ENCODE data around the gene IFNGR2. TPM values are rescaled to one million over a fixed set of nuclear protein-coding genes. Genes with fewer than 3 reads are reported as not detected.

IFNGR2 gene
- total and polyA plus RNA-seq, 4 donors, result 58.6 to 198 (median 71.6) TPM

GRCh38 chr21:33398361-33398760 is 4.9 kb upstream of the IFNGR2 start:
- Histone ChIP-seq H3K9ac (ENCODE audit: insufficient read depth in 1 of 2, low read length in 2 of 2) (no peak overlapping the region), H3K27ac (ENCODE audit: low read depth in 1 of 2, low read length in 1 of 2) (no peak overlapping the region), H3K4me3 (no peak overlapping the region), H3K36me3 (ENCODE audit: control insufficient read depth in 4 of 4, insufficient read depth in 4 of 4, low read length in 4 of 4) (no peaks in the 10 kb centered on the region), H3K9me3 (ENCODE audit: control insufficient read depth in 4 of 4, insufficient read depth in 3 of 4, low read length in 3 of 4) (no peaks in the 10 kb centered on the region), H3K4me1 (ENCODE audit: control insufficient read depth in 5 of 5, insufficient read depth in 5 of 5, low read length in 5 of 5) (peaks cover 0 to 9% (median 0%) of the 10 kb centered on the region in 5 donors), H3K27me3 (ENCODE audit: control insufficient read depth in 3 of 3, insufficient read depth in 3 of 3, low read length in 2 of 3) (no peaks in the 10 kb centered on the region)
- no peak for DNase-seq
- WGBS, 2 donors, result 86 to 87% methylated on average over 5 of the region's 5 CpGs
- ATAC-seq (ENCODE audit: insufficient read depth, low FRiP score), result no peak
- no peak for TF ChIP-seq CTCF (IDR thresholded peaks at IDR 0.05; ENCODE audit: control extremely low read depth, extremely low read depth)

GRCh38 chr21:33401630-33401992 is 1.6 kb upstream of the IFNGR2 start:
- Histone ChIP-seq H3K4me3 (no peak overlapping the region), H3K4me1 (ENCODE audit: control insufficient read depth in 5 of 5, insufficient read depth in 5 of 5, low read length in 5 of 5) (peaks cover 0 to 15% (median 8%) of the 10 kb centered on the region in 5 donors), H3K9ac (ENCODE audit: insufficient read depth in 1 of 2, low read length in 2 of 2) (no peak overlapping the region), H3K36me3 (ENCODE audit: control insufficient read depth in 4 of 4, insufficient read depth in 4 of 4, low read length in 4 of 4) (no peaks in the 10 kb centered on the region), H3K9me3 (ENCODE audit: control insufficient read depth in 4 of 4, insufficient read depth in 3 of 4, low read length in 3 of 4) (no peaks in the 10 kb centered on the region), H3K27me3 (ENCODE audit: control insufficient read depth in 3 of 3, insufficient read depth in 3 of 3, low read length in 2 of 3) (no peaks in the 10 kb centered on the region), H3K27ac (ENCODE audit: low read depth in 1 of 2, low read length in 1 of 2) (peak overlapping the region in 1 of 2 donors; percentile 60)
- WGBS, 2 donors, result 39 to 68% methylated on average over 6 of the region's 6 CpGs
- peak in 1 of 3 donors; percentile 33 for DNase-seq
- TF ChIP-seq CTCF (IDR thresholded peaks at IDR 0.05; ENCODE audit: control extremely low read depth, extremely low read depth), result no peak
- no peak for ATAC-seq (ENCODE audit: insufficient read depth, low FRiP score)

- TF ChIP-seq CTCF (IDR thresholded peaks at IDR 0.05; ENCODE audit: control extremely low read depth, extremely low read depth), result no peak
- peaks cover 0 to 15% (median 8%) of the 10 kb centered on the region in 5 donors for H3K4me1 ChIP-seq (ENCODE audit: control insufficient read depth in 5 of 5, insufficient read depth in 5 of 5, low read length in 5 of 5)
- no peaks in the 10 kb centered on the region for H3K36me3 ChIP-seq (ENCODE audit: control insufficient read depth in 4 of 4, insufficient read depth in 4 of 4, low read length in 4 of 4)
- peak overlapping the region; percentile 92 to 96 for H3K27ac ChIP-seq (ENCODE audit: low read depth in 1 of 2, low read length in 1 of 2)
- ATAC-seq (ENCODE audit: insufficient read depth, low FRiP score), result peak; percentile 51
- DNase-seq, result peak; percentile 82 to 88 (median 85)
- peak overlapping the region; percentile 16 for H3K4me3 ChIP-seq
- H3K9ac ChIP-seq (ENCODE audit: insufficient read depth in 1 of 2, low read length in 2 of 2), result no peak overlapping the region
- 13 to 43% methylated on average over 45 of the region's 45 CpGs for WGBS, 2 donors
- H3K27me3 ChIP-seq (ENCODE audit: control insufficient read depth in 3 of 3, insufficient read depth in 3 of 3, low read length in 2 of 3), result no peaks in the 10 kb centered on the region
- H3K9me3 ChIP-seq (ENCODE audit: control insufficient read depth in 4 of 4, insufficient read depth in 3 of 4, low read length in 3 of 4), result no peaks in the 10 kb centered on the region
Observed at GRCh38 chr21:33402001-33402979, 923 bp upstream of the IFNGR2 start.

Measured in lung (tissue), 12 donors.